Calu3 (cell line): ENCODE data around the gene PCGF1. TPM values are rescaled to one million over a fixed set of nuclear protein-coding genes. Genes with fewer than 3 reads are reported as not detected.

ENCODE experiments used
- BruUV-seq: library from RNA; stranded (reverse); fragments of 400-500 nt; replicated peaks from 2 replicates; lab custom pipeline; 2021; lab: Mats Ljungman, UMichigan
- CTCF ChIA-PET: fragments of 300-600 bp; sonication (Branson Sonifier 250); formaldehyde crosslinking; loops from one replicate; lab custom pipeline; 2022; ENCODE audit warnings: antibody characterized with exemption; lab: Charles Lee
- DNase-seq: peaks from one replicate; pipeline ENCODE4 v3.0.0; 2022
- H3K27ac Mint-ChIP-seq: one replicate; pipeline ENCODE4 v1.8.0; 2022; ENCODE audit warnings: mixed read lengths; ENCODE audit not compliant: unreplicated experiment
- H3K27me3 Mint-ChIP-seq: one replicate; pipeline ENCODE4 v1.8.0; 2022; ENCODE audit warnings: mixed read lengths; ENCODE audit not compliant: unreplicated experiment
- H3K36me3 Mint-ChIP-seq: one replicate; pipeline ENCODE4 v1.8.0; 2022; ENCODE audit warnings: mild to moderate bottlenecking, moderate library complexity, mixed read lengths; ENCODE audit not compliant: insufficient read depth, unreplicated experiment
- H3K4me1 Mint-ChIP-seq: one replicate; pipeline ENCODE4 v1.8.0; 2022; ENCODE audit warnings: mild to moderate bottlenecking, low read depth, mixed read lengths; ENCODE audit not compliant: unreplicated experiment
- H3K4me3 Mint-ChIP-seq: one replicate; pipeline ENCODE4 v1.8.0; 2022; ENCODE audit warnings: mild to moderate bottlenecking, low read depth, moderate library complexity, mixed read lengths; ENCODE audit not compliant: unreplicated experiment
- H3K9me3 Mint-ChIP-seq: one replicate; pipeline ENCODE4 v1.8.0; 2022; ENCODE audit warnings: low read depth, mixed read lengths; ENCODE audit not compliant: unreplicated experiment
- intact Hi-C: fragments of 100-400 bp; cut with micrococcal nuclease; formaldehyde crosslinking; loops from one replicate; pipeline ENCODE4 v1.10.0; 2022; ENCODE audit not compliant: unreplicated experiment
- total RNA-seq: library from RNA; stranded (reverse); gene quantifications from 2 replicates; pipeline ENCODE4 v1.2.3, GENCODE V29; 2022
- TF ChIP-seq, protein P1 (sequence below): fragments of 200-600 bp; IDR thresholded peaks from one replicate; pipeline ENCODE4 v1.8.0; 2022; ENCODE audit warnings: antibody characterized with exemption; ENCODE audit not compliant: unreplicated experiment

PCGF1 gene
- total RNA-seq, 1 experiment from 2014 or later = 25.9 TPM

DNA sequence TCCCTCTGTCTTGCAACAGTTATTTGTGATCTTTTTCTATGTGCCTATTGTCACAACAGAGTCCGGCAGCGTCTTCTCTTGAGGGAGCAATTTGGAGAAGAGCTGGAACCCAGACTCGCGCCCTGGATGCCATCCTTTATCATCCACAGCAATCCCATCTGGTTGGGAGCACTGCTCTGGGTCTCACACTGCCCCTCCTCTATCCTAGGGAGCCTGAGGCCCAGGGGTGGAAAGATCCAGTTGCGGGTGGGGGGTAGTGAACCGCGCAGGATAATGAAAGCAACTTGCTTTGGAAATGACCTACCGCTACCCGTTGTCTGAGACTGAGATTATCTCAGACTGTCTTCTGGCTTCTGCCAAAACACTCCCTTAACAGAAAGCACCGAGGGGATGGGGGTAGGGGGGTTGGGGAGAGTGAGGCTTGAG lies 48.5 kb downstream of the PCGF1 start:
- peaks cover 42% of the 10 kb centered on the region for H3K4me1 Mint-ChIP-seq
- TF ChIP-seq, protein P1, sequence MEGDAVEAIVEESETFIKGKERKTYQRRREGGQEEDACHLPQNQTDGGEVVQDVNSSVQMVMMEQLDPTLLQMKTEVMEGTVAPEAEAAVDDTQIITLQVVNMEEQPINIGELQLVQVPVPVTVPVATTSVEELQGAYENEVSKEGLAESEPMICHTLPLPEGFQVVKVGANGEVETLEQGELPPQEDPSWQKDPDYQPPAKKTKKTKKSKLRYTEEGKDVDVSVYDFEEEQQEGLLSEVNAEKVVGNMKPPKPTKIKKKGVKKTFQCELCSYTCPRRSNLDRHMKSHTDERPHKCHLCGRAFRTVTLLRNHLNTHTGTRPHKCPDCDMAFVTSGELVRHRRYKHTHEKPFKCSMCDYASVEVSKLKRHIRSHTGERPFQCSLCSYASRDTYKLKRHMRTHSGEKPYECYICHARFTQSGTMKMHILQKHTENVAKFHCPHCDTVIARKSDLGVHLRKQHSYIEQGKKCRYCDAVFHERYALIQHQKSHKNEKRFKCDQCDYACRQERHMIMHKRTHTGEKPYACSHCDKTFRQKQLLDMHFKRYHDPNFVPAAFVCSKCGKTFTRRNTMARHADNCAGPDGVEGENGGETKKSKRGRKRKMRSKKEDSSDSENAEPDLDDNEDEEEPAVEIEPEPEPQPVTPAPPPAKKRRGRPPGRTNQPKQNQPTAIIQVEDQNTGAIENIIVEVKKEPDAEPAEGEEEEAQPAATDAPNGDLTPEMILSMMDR = no peak

DNA sequence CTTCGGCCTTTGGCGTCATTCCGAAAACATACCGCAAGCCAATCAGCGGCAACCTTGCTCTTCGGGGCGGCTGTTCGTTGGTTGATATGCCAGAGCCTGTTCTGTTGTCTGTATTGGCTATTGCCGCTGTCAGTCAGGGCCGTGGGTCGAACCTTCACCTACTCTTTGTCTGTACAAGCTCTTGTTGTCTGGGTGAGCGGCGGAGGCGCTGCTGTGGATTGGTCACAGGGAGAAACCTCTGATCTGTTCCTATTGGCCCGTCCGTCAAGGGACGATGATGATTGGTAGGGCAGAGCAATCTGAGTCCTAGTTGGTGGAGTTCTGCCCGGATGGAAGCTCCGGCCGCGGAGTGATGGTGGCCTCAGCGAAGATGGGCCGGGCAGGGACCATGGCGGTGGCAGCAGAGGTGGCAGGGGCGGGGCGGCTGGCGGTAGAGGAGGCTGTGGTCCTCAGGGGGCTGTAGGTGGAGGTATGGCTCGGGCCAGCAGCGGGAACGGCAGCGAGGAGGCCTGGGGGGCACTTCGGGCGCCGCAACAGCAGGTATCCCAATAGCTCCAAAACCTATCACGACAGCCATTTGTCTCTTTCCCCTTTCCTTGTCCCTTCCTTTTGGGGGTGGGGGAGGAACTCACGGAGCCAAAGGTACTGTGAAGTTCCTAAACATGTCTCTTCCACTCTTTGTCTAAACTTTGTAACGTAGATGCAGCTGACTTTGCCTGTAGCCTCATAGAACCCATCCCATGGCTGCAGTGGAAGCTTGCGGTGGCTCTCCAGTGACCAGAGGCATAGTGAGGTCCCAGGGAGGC lies 49.2 kb downstream of the PCGF1 start, which contains the start of gene WBP1:
TSS of gene WBP1 (plus strand) at position 307 of the 806 bp plus-strand sequence. CDS start at position 472, 165 bp downstream.
- CTCF ChIA-PET = interaction anchor here (0.8 to 1.4 kb wide), 5 partner anchors 14 to 74 kb away, joined by 3 to 5 read pairs (median 4); partner anchors contain the start of genes CCDC142 and TTC31
- Mint-ChIP-seq H3K4me1 (peaks cover 42% of the 10 kb centered on the region), H3K4me3 (peak within 1 kb of the TSS; percentile 83), H3K27me3 (peaks cover 3% of the 10 kb centered on the region), H3K27ac (peak within 1 kb of the TSS; percentile 94), H3K9me3 (no peaks in the 10 kb centered on the region), H3K36me3 (peaks cover 86% of the 10 kb centered on the region)
- TF ChIP-seq, protein P1 = no peak
- intact Hi-C loops = no loop called here
- DNase-seq = peak; percentile 98
- TSS peak; percentile 45 for BruUV-seq

More for the DNA sequence above, 48.5 kb downstream of the PCGF1 start:
- Mint-ChIP-seq H3K36me3 (peaks cover 91% of the 10 kb centered on the region), H3K9me3 (no peaks in the 10 kb centered on the region), H3K27ac (peak overlapping the region; percentile 94), H3K4me3 (peak overlapping the region; percentile 83), H3K27me3 (no peaks in the 10 kb centered on the region)
- no TSS peak for BruUV-seq
- no peak for DNase-seq
- CTCF ChIA-PET = interaction anchor here (1.2 kb wide), 1 partner anchor 73 kb away, joined by 5 read pairs; no protein-coding TSS in a partner anchor
- intact Hi-C loops = no loop called here

DNA sequence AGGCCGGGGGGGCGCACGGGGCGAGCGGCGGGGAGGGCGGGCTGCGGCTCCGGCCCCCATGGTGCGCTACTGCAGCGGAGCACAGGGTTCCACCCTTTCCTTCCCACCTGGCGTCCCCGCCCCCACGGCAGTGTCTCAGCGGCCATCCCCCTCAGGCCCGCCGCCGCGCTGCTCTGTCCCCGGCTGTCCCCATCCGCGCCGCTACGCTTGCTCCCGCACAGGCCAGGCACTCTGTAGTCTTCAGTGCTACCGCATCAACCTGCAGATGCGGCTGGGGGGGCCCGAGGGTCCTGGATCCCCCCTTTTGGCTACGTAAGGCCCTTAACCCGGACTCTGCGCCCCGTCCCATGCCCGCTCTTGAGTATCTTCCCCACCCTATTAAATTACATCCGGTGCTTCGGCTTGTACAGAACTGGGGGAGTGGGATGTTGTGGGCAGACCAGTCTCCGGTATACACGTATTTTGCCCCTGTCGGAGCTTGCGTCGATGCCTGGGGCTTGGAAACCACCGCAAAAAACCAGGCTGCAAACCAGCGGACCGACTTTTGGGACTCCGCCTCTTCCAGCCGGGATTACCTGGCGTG lies 49.9 kb downstream of the PCGF1 start:
- TF ChIP-seq, protein P1 = no peak
- intact Hi-C loops = no loop called here
- peak overlapping the region; percentile 83 for H3K4me3 Mint-ChIP-seq
- CTCF ChIA-PET = interaction anchor here (0.8 to 1.4 kb wide), 6 partner anchors 12 to 74 kb away, joined by 3 to 5 read pairs (median 4); partner anchors contain the start of genes CCDC142 and TTC31
- DNase-seq = peak; percentile 81
- peaks cover 49% of the 10 kb centered on the region for H3K4me1 Mint-ChIP-seq
- peak overlapping the region; percentile 94 for H3K27ac Mint-ChIP-seq
- H3K9me3 Mint-ChIP-seq = no peaks in the 10 kb centered on the region
- no TSS peak for BruUV-seq
- H3K27me3 Mint-ChIP-seq = peaks cover 10% of the 10 kb centered on the region
- H3K36me3 Mint-ChIP-seq = peaks cover 79% of the 10 kb centered on the region

DNA sequence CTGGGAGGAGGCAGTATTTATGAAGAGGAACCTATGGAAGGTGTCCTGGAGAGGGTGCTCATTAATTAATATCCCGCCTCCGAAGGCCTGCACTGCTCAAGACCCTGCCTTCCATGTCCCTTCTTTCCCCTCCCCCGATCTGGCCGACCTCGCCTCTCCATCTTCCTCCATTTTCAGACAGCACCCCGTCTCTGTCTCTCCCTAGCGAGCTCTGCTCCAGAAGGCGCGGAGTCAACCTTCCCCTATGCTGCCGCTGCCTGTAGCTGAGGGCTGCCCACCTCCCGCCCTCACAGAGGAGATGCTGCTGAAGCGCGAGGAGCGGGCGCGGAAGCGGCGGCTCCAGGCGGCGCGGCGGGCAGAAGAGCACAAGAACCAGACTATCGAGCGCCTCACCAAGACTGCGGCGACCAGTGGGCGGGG lies 50.4 kb downstream of the PCGF1 start:
- Mint-ChIP-seq H3K36me3 (peaks cover 74% of the 10 kb centered on the region), H3K4me1 (peaks cover 50% of the 10 kb centered on the region), H3K27ac (peak overlapping the region; percentile 94), H3K9me3 (no peaks in the 10 kb centered on the region), H3K27me3 (peaks cover 12% of the 10 kb centered on the region), H3K4me3 (peak overlapping the region; percentile 83)
- CTCF ChIA-PET = interaction anchor here (0.8 to 1.4 kb wide), 2 partner anchors 12 to 19 kb away, joined by 3 to 5 read pairs; no protein-coding TSS in a partner anchor
- BruUV-seq = no TSS peak
- DNase-seq = no peak
- TF ChIP-seq, protein P1 = no peak
- intact Hi-C loops = no loop called here

Other genes starting within 250 kb of the PCGF1 start
- gene SLC4A5, start 164.3 kb downstream of the PCGF1 start, total RNA-seq = 5.8 and 7.0 TPM in 2 replicates
- gene DCTN1, start 127.4 kb downstream of the PCGF1 start, total RNA-seq = 113 and 129 TPM in 2 replicates
- 4.0 and 5.7 TPM in 2 replicates for gene C2orf81, start 86.1 kb downstream of the PCGF1 start, total RNA-seq
- 30.5 and 32.3 TPM in 2 replicates for gene WDR54, start 86.0 kb downstream of the PCGF1 start, total RNA-seq
- gene RTKN, start 65.8 kb downstream of the PCGF1 start, total RNA-seq = 97.6 and 103 TPM in 2 replicates
- gene INO80B, start 52.6 kb downstream of the PCGF1 start, total RNA-seq = 41.7 and 42.1 TPM in 2 replicates
- gene WBP1, start 49.3 kb downstream of the PCGF1 start, total RNA-seq = 61.6 and 63.7 TPM in 2 replicates
- gene MOGS, start 42.3 kb downstream of the PCGF1 start, total RNA-seq = 64.8 and 66.3 TPM in 2 replicates
- 83.7 and 88.9 TPM in 2 replicates for gene MRPL53, start 35.0 kb downstream of the PCGF1 start, total RNA-seq
- gene CCDC142, start 24.7 kb downstream of the PCGF1 start, total RNA-seq = 29.9 and 30.4 TPM in 2 replicates
- 26.2 and 32.9 TPM in 2 replicates for gene TTC31, start 24.6 kb downstream of the PCGF1 start, total RNA-seq
- gene LBX2, start 8.1 kb downstream of the PCGF1 start, total RNA-seq = 3.0 and 3.5 TPM in 2 replicates
- gene TLX2, start 6.8 kb upstream of the PCGF1 start, total RNA-seq = not detected in 2 replicates
- gene DQX1, start 18.5 kb upstream of the PCGF1 start, total RNA-seq = 0.14 TPM in 1 of 2 replicates, not detected in the other
- 145 and 153 TPM in 2 replicates for gene AUP1, start 22.0 kb upstream of the PCGF1 start, total RNA-seq
- gene HTRA2, start 22.2 kb upstream of the PCGF1 start, total RNA-seq = 23.4 and 26.3 TPM in 2 replicates
- 0.93 and 1.2 TPM in 2 replicates for gene LOXL3, start 46.2 kb upstream of the PCGF1 start, total RNA-seq
- 2.1 and 2.5 TPM in 2 replicates for gene DOK1, start 47.0 kb upstream of the PCGF1 start, total RNA-seq
- not detected in 2 replicates for gene M1AP, start 140.6 kb upstream of the PCGF1 start, total RNA-seq
- gene SEMA4F, start 146.6 kb upstream of the PCGF1 start, total RNA-seq = 9.5 and 10.1 TPM in 2 replicates